ES-I3 (cell line): ENCODE results near the gene VAV2.

ENCODE experiments used
- H3K36me3 ChIP-seq: 2 replicates; pipeline ENCODE4 v1.6.1; 2013; ENCODE audit warnings: mild to moderate bottlenecking, low read length, control low read depth, moderate library complexity; ENCODE audit not compliant: insufficient read depth
- H3K4me1 ChIP-seq: 2 replicates; pipeline ENCODE4 v1.6.1; 2013; ENCODE audit warnings: mild to moderate bottlenecking, control low read depth, low read length; ENCODE audit not compliant: insufficient read depth
- H3K9ac ChIP-seq: 2 replicates; pipeline ENCODE4 v1.6.1; 2013; ENCODE audit warnings: low read depth, mild to moderate bottlenecking, low read length, moderate library complexity
- H3K9me3 ChIP-seq: 2 replicates; pipeline ENCODE4 v1.6.1; 2013; ENCODE audit warnings: mild to moderate bottlenecking, low read length, moderate library complexity; ENCODE audit not compliant: control insufficient read depth, insufficient read depth

The VAV2 gene

DNA sequence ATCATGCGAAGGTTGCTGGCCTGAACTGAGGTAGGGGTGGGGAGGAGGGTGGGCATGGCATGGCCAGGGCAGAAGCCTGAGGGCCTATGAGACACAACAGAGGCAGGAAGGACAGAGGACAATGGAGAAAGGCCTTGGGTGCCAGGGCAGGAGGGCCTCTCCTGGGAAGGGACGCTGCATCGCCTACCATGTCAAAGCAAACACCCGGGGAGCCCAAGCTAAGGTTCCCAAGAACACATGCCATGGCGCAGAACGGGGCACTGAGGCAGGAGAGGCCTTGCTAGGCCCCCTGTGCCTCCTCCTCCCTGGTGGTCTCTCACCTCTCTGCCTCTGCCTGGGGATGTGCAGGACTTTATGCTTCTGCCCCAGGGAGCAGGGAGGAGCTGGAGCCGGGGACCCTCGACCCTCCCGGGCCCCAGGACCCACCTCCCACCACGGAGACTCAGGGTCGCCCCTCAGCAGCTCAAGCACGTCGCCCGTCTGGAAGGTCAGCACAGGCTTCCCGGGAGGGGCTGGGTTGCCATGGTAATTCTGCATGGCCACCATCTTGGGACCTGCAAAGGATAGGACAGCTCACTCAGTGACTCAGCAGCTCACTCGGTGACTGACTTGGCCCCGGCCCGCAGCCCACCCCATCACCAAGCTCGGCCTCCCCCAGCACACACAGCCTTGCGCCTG lies 213.6 kb downstream of the VAV2 start:
- H3K36me3 ChIP-seq: peaks cover 23% of the 10 kb centered on the region
- H3K4me1 ChIP-seq: no peaks in the 10 kb centered on the region
- H3K9ac ChIP-seq: no peak overlapping the region
- no peaks in the 10 kb centered on the region for H3K9me3 ChIP-seq

DNA sequence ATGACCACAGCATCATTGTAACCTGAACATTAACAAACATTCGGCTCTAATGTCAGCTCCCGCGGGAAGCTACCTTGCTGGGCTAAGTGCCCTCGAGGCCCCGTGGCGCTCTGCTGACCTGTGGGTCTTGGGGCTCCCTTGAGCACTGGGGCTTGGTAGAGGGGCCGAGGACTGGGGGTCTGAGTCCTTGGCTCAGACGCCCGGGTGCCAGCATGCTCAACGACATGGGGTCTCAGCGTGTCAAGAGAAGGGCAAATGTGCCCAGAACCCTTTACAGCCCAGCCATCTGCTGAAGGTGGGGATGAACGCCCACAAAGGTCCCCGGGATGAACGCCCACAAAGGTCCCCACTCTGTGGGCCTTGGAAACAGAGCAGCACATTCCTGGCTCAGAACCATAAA lies 214.3 kb downstream of the VAV2 start:
- H3K9ac ChIP-seq: no peak overlapping the region
- no peaks in the 10 kb centered on the region for H3K9me3 ChIP-seq
- H3K36me3 ChIP-seq: peaks cover 23% of the 10 kb centered on the region
- H3K4me1 ChIP-seq: no peaks in the 10 kb centered on the region

DNA sequence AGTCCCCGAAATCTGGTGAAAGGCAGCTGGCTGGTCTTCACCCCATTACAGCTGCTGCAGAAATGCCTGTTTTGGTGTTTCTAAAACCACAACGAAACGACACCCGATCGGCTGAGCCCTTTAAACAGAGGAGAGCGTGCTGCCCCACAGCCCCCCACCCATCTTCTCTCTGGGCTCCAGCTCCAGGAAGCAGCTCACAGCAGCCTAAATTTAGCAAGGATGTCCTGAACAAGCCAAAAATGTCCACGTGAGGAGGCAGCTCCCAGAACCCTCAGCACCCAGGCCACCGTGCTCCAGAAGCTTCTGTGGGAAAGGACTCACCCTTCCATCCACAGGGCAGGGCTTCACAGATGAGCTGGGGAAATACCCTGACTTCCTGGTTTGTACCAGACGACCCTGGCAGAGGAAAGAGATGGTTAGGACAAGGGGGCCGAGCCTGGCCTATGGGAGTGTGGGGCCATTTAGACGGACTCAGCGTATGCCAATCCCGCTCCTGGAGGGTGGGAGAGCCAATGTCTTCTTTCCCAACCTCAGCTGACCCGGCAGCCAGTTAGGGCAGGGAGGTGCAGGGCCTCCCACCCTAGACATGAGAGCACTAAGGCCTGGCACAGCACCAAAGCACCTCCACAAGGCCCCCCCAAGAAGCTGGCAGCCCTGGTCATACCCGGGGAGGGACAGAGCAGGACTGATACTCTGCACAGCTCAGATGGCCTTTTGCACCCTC lies 214.9 kb downstream of the VAV2 start:
- no peaks in the 10 kb centered on the region for H3K9me3 ChIP-seq
- H3K36me3 ChIP-seq: peaks cover 23% of the 10 kb centered on the region
- no peak overlapping the region for H3K9ac ChIP-seq
- H3K4me1 ChIP-seq: no peaks in the 10 kb centered on the region

DNA sequence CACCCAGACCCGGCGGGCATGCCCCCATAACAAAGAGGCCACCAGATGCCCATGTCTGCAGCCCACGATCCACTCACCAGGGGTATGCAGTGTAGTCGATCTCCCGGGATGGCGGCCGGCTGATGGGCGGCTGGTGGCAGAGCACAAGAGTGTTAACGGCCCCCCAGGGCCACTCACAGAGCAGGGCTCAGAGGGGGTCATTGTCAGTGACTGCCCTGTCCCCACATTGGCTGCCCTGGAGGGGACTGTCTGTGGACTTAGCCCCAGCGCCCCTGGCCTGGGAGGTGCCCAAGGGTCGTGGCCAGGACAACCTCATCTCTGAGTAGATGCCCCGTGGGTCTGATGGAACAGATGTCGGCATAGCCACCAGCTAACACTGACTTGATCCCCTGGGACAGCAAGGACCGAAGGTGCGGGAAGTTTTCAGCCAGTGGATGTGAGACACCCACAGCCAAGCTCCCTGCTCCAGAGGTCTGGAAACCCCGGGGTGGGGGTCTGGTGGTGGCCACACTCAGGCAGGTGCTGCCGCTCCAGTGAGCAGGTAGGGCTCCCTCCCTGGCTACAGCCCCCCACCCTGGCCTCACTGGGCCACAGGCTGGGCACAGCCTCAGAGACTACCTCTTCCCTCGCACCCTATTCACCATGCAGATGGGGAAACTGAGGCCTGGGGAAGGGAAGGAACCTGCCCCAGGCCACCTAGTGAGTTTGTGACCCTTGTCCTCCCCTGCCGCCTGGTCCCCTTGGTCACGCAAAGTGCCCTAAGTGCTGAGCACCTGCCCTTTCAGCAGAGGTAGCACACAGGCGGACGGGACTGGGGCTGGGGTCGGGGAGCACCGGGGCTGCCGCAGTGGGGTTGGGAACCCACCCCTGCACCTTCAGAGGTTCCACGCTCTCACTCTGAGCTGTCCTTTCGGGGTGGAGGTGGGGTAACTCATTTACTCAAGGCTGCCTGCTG lies 215.9 kb downstream of the VAV2 start:
- Histone ChIP-seq H3K9me3 (no peaks in the 10 kb centered on the region), H3K9ac (no peak overlapping the region), H3K36me3 (peaks cover 23% of the 10 kb centered on the region), H3K4me1 (no peaks in the 10 kb centered on the region)

DNA sequence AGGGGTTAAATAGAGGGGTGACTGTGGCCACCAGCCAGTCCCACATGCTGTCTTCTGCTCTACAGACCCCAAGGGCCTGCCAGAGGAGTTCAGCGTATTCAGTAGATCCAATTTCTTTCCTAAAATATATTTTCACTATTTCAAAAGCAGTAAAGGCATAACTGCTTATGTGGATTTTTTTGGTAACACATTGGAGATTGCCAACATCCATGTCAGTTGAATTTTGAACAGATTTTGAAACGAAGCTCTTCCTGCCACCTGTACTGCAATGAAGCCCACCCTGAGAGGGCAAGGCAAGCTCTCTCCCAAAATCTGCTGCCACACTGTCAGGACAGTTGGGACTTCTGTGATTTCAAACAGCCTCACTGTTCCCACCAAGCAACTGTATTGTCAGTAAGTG lies 216.8 kb downstream of the VAV2 start:
- peaks cover 23% of the 10 kb centered on the region for H3K36me3 ChIP-seq
- H3K9me3 ChIP-seq: no peaks in the 10 kb centered on the region
- no peaks in the 10 kb centered on the region for H3K4me1 ChIP-seq
- H3K9ac ChIP-seq: no peak overlapping the region

DNA sequence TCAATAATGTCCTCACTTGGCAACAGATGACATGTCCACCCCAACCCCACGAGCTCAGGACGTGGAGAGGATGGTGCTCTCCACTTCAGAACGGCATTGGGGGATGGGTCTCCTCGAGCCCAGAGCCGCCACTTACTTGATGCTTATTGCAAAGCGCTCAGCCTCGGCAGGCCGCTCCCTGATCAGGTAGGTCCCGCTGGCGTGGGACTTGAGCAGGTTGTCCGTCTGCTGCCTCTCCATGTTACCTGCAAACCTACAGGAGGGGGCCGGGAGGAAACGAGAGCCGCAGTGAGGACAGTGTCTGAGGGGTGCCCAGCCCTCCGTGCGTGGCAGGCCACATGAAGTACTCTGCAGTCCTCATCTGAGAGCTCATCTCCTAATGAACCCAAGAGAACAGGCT lies 217.3 kb downstream of the VAV2 start:
- Histone ChIP-seq H3K4me1 (no peaks in the 10 kb centered on the region), H3K9me3 (no peaks in the 10 kb centered on the region), H3K36me3 (peaks cover 23% of the 10 kb centered on the region), H3K9ac (no peak overlapping the region)

DNA sequence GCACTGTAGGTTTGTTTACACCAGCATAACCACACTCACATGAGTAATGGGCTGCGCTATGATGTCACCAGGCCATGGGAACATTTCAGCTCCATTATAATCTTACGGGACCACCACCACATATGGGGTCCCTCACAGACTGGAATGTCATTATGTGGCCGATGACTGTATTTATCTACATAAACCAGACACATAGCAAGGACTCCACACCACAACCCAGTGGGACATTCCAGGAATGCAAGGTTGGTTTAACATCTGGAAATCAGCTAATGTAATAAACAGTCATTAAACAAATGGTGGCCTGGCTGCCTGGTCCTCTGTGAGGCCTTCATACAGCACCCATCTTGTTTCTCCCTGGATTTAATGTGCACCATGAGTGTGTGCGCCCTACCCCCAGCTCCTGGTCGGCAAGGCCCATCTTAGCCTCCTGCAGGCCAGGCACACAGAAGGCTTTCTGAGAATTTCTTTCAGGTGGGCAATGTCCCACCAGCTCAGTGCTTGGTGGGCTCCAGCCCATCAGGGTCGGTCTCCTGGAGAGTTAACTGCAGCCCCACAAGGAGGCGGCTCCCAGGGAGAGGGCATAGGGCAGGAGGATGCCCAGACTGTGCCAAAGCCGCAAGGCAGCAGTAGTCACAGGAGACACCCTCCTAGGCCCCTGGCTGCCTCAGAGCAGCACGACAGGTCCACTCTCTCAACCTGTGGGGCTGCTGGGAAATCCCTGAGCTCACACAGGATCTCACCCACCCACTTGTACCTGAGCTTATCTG lies 218.1 kb downstream of the VAV2 start:
- H3K9me3 ChIP-seq: no peaks in the 10 kb centered on the region
- no peaks in the 10 kb centered on the region for H3K4me1 ChIP-seq
- no peak overlapping the region for H3K9ac ChIP-seq
- H3K36me3 ChIP-seq: peaks cover 23% of the 10 kb centered on the region

DNA sequence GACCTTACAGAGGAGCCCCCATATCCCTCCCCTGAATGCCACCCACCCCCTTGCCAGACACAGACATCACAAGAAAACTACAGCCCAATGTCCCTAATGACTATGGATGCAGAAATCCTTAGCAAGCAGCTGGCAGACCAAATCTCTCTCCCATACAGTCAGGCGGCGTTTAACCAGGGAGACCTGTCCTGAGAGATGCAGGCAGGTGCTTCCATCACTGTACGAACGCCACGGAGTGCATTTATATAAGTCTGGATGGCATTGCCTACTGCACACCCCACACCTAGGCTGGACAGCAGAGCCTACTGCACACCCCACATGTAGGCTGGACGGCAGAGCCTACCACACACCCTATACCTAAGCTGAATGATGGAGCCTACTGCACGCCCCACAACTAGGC lies 219.5 kb downstream of the VAV2 start:
- H3K36me3 ChIP-seq: peaks cover 29% of the 10 kb centered on the region
- no peak overlapping the region for H3K9ac ChIP-seq
- no peaks in the 10 kb centered on the region for H3K9me3 ChIP-seq
- no peaks in the 10 kb centered on the region for H3K4me1 ChIP-seq

DNA sequence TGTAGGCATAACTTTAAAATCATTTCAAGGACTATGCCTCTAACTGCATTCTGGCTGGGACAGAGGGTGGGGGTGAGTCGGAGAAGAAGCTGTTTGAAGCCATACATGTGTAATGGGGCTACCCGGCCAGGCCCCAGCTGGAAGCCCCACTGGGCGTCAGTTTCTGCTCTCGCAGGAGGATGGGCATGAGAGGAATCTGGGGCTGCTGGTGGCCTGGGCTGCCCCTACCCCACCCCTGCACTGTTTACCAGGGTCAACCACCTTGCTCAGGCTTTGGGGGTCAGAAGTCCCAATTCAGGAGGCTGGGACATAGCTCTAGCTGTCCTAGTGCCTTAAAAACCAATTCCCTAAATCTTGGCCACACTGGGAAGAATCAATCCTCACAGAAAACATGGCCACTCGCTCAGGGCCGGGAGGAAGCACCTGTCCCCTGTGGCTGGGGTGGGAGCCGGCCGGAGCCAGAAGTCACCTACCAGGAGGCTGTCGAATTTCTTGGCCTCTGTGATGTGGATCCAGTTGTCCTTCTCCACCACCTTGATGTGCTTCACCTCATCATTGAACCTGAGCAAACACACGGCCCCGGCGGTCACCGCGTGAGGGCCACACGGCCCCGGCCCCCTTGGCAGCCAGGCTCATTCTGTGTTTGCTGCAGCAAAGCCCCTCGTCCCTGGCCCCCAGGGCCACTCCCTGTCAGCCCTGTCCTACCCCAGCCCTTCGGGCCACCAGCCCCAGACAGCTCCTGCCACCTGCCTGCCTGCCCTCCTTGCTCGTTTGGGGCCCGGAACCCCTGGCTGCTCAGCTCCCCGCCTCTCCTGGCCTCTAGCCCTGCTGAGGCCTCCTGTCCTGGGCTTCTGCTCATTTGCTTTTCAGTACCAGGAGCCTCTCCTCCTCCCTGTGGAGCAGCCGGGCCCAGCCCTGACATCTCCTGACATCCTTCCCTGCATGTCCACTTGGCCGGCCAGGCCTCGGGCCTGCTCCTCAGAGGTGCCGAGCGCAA lies 220.3 kb downstream of the VAV2 start:
- Histone ChIP-seq H3K4me1 (no peaks in the 10 kb centered on the region), H3K36me3 (peaks cover 22% of the 10 kb centered on the region), H3K9me3 (no peaks in the 10 kb centered on the region; the same call in 1 of the 2 replicates), H3K9ac (no peak overlapping the region)

DNA sequence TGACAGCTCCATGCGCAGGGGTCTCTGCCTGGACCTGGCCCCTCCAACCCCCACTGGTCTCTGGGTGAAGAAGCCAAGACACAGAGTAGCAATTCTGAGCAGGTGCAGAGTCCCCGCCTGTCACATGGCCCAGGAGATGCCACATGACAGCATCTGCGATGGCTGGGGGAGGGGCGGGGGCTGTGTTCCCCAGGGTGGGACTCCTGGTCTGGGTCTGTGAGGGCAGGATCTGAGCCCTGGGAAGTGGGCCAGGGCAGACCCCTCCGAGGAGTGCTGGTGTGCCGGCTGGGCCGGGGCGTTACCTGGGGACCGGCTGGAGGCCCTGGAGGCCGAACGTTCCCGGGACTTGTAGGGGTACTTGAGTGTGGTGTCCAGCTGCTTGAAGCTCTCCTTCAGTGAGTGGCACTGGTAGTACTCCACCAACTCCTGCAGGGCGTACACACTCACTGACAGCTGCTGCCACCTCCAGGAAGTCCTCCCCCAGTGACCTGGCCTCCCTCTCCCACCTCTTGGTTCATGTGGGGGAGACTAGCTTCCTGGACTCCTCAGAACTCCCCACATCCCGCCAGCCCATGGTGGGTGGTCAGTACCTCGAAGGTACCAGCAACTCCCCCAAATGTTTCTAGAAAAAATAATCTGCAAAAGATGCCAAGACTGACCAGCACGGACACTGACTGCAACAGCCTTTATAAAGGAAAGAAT lies 221.9 kb downstream of the VAV2 start:
- no peaks in the 10 kb centered on the region; the same call in 1 of the 2 replicates for H3K9me3 ChIP-seq
- H3K4me1 ChIP-seq: no peaks in the 10 kb centered on the region
- peaks cover 22% of the 10 kb centered on the region for H3K36me3 ChIP-seq
- no peak overlapping the region for H3K9ac ChIP-seq

DNA sequence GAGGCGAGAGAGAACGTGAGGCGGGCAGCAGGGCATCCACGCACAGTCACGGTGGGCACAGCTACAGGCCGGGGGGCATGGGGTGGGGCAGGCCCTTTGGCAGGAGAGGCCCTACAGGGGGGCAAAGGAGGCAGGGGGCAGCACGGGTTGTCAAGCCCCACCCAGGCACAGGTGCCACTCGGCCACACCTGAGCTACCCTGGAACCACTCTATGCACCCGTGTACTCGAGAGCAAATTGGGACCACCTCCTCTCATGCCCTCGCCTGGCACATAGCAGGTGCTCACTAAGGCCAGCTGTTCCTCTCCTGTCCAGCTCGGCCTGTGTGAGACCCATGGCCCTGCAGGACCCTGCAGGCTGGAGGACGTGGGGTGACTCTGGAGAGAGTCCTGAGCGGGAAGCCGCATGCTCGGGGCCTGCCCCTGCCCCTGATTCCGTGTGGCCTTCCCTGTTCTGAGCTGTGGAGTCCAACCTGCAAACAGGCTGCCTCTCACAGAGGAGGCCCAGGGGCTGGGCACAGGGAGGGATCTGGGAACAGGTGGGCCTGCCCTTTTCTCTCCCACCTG lies 222.5 kb downstream of the VAV2 start:
- H3K36me3 ChIP-seq: peaks cover 22% of the 10 kb centered on the region
- no peaks in the 10 kb centered on the region; the same call in 1 of the 2 replicates for H3K9me3 ChIP-seq
- no peaks in the 10 kb centered on the region for H3K4me1 ChIP-seq
- H3K9ac ChIP-seq: no peak overlapping the region

DNA sequence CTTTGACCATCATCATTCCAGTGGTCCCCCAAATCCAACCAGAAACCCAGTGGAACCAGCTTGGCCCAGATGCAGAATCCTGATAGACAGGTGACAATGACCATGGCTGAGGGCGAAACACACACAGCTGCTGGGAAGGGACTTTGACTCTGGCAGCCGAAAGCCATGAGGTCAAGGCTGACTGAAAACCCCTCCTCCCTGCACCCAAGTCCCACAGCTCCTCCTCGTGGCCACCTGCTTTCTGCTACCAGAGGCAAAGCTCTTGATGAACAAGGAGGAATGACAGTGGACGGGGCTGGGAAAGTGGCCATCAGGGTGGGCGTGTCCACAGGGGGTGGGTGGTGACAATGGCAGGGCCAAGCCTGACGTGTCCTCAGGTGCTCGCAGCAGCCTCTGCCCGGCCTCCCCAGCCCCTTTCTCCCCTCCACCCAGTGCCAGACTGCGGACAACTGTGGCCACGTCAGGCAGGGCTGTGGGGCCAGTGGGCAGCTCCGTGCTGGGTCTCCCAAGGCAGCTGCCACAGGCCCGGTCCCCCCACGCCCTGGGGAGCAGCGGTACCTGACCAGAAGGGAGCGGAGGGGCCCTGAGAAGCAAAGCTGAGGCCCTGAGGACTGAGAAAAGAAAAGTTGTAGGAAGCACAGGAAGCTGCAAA lies 223.1 kb downstream of the VAV2 start:
- Histone ChIP-seq H3K36me3 (peaks cover 17% of the 10 kb centered on the region), H3K9ac (no peak overlapping the region), H3K4me1 (no peaks in the 10 kb centered on the region), H3K9me3 (no peaks in the 10 kb centered on the region; the same call in 1 of the 2 replicates)
